Mesendoderm (in vitro differentiated cells): ENCODE data around the gene NFIA.

Source experiments
- DNase-seq: peaks from one replicate; pipeline ENCODE4 v3.0.0; 2013
- H2AK5ac ChIP-seq: 2 replicates; pipeline ENCODE4 v1.6.1; 2013; ENCODE audit warnings: low read length, inconsistent platforms
- H2BK120ac ChIP-seq: 2 replicates; pipeline ENCODE4 v1.6.1; 2013; ENCODE audit warnings: low read depth, mild to moderate bottlenecking, low read length, moderate library complexity, mixed read lengths
- H2BK15ac ChIP-seq: replicated peaks from 2 replicates; pipeline ENCODE4 v1.6.1; 2013; ENCODE audit warnings: low read depth, mild to moderate bottlenecking, moderate library complexity
- H2BK5ac ChIP-seq: 2 replicates; pipeline ENCODE4 v1.6.1; 2013; ENCODE audit warnings: low read length, inconsistent platforms
- H3K18ac ChIP-seq: 2 replicates; pipeline ENCODE4 v1.6.1; 2013; ENCODE audit warnings: mild to moderate bottlenecking, low read length, mixed read lengths
- H3K23ac ChIP-seq: one replicate; pipeline ENCODE4 v1.6.1; 2013; ENCODE audit warnings: low read length
- H3K27ac ChIP-seq: 2 replicates; pipeline ENCODE4 v1.5.1; 2013; ENCODE audit warnings: low read depth, mild to moderate bottlenecking, inconsistent platforms, low read length, moderate library complexity
- H3K27me3 ChIP-seq: 2 replicates; pipeline ENCODE4 v1.6.1; 2013; ENCODE audit warnings: low read length, control low read depth, mild to moderate bottlenecking, inconsistent platforms; ENCODE audit not compliant: insufficient read depth, poor library complexity
- H3K36me3 ChIP-seq: 2 replicates; pipeline ENCODE4 v1.6.1; 2013; ENCODE audit warnings: low read length, inconsistent platforms; ENCODE audit not compliant: control insufficient read depth, insufficient read depth
- H3K4ac ChIP-seq: one replicate; pipeline ENCODE4 v1.6.1; 2013; ENCODE audit warnings: low read depth, mild to moderate bottlenecking, low read length, moderate library complexity
- H3K4me1 ChIP-seq: 2 replicates; pipeline ENCODE4 v1.6.1; 2013; ENCODE audit warnings: low read depth, low read length, inconsistent platforms; ENCODE audit not compliant: control insufficient read depth
- H3K4me2 ChIP-seq: 2 replicates; pipeline ENCODE4 v1.6.1; 2013; ENCODE audit warnings: low read length
- H3K4me3 ChIP-seq: 2 replicates; pipeline ENCODE4 v1.5.1; 2013; ENCODE audit warnings: mild to moderate bottlenecking, low read length
- H3K56ac ChIP-seq: one replicate; pipeline ENCODE4 v1.6.1; 2013; ENCODE audit warnings: low read length
- H3K79me1 ChIP-seq: 2 replicates; pipeline ENCODE4 v1.6.1; 2013; ENCODE audit warnings: low read length, inconsistent platforms
- H3K79me2 ChIP-seq: 2 replicates; pipeline ENCODE4 v1.6.1; 2013; ENCODE audit warnings: mild to moderate bottlenecking, low read length; ENCODE audit not compliant: control insufficient read depth, insufficient read depth
- H3K9ac ChIP-seq: 2 replicates; pipeline ENCODE4 v1.6.1; 2013; ENCODE audit warnings: low read length, inconsistent platforms
- H4K5ac ChIP-seq: one replicate; pipeline ENCODE4 v1.6.1; 2013; ENCODE audit warnings: low read length
- H4K8ac ChIP-seq: one replicate; pipeline ENCODE4 v1.6.1; 2013; ENCODE audit warnings: low read depth, mild to moderate bottlenecking, control low read depth, low read length, moderate library complexity
- WGBS: extraction: QIAGEN DNeasy Blood & Tissue Kit; methylation state at CpG from one replicate; pipeline ENCODE4 v1.1.7; 2013; ENCODE audit warnings: low lambda C conversion rate, missing lambda C conversion rate; ENCODE audit not compliant: insufficient coverage; ENCODE audit errors: extremely low coverage; 5-methylcytosine and 5-hydroxymethylcytosine counted together

The NFIA gene

DNA sequence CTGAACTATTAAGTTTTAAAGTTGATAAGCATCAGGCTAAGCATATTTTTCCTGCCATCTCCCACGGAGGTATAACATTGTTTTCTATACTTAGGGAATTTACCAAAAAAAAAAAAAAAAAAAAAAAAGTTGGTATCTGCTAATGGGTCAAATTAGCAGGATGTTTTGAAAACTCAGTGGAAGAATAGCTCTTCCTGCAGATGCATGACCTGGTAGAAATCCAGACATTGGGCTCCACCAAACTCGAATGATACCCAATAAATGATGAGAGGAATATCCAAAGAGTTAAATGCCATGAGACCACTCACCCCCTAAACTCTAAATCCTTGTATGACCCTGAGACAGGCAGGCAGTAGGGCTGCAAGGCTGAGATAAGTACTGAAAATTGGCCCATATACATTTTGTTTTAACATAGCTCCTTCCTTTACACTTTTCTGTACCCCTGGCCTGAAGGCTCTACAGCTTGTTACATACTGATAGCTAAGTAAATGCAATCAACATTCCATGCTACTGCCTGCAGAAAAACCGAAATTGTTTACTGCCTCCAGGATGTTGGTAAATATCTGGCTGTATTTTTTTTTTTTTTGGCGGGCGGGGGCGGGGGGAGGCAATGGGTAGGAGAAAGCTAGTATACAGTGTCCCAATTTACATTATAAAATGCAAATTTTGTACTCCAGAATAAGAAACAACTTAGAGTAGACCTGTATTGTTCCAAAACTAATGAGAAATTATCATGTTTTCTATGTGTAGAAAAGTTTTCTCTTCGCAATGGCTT lies 57.6 kb downstream of the NFIA start:
- Histone ChIP-seq H3K79me2 (no peaks in the 10 kb centered on the region), H3K27me3 (peaks cover 2% of the 10 kb centered on the region), H4K5ac (no peak overlapping the region), H3K18ac (no peak overlapping the region), H3K56ac (no peak overlapping the region), H3K23ac (no peak overlapping the region), H2BK15ac (no peak overlapping the region), H3K4ac (no peak overlapping the region), H3K4me1 (peaks cover 9% of the 10 kb centered on the region), H3K79me1 (no peaks in the 10 kb centered on the region), H3K27ac (no peak overlapping the region), H2BK120ac (no peak overlapping the region), H3K4me3 (no peak overlapping the region), H4K8ac (no peak overlapping the region), H2BK5ac (no peak overlapping the region), H3K36me3 (no peaks in the 10 kb centered on the region), H3K9ac (no peak overlapping the region), H3K4me2 (no peak overlapping the region), H2AK5ac (no peak overlapping the region)
- WGBS: no CpG with 5 or more reads among the region's 7 CpGs
- DNase-seq: peak; percentile 34

DNA sequence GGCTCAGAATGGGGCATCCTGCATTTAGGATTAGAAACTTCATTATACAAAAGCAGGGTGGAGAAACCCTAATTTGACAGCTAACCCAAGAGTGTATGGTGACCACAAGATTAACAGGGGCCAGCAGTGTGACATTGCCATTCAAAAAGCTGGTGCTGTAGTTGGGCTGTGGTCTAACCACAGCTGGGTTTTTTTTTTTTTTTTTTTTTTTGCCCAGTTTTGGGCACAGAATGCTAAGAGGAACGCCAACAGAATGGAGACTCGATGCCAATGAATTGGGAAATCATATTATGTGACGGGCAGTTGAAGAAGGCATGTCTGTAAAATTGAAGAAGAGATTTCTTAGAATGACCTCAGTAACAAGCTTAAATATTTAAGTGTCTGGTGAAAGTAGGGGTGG lies 58.4 kb downstream of the NFIA start:
- Histone ChIP-seq H4K8ac (no peak overlapping the region), H2BK5ac (no peak overlapping the region), H3K18ac (no peak overlapping the region), H3K27ac (no peak overlapping the region), H3K79me1 (no peaks in the 10 kb centered on the region), H3K9ac (no peak overlapping the region), H3K56ac (no peak overlapping the region), H4K5ac (no peak overlapping the region), H2BK120ac (no peak overlapping the region), H3K4me3 (no peak overlapping the region), H3K4ac (no peak overlapping the region), H3K36me3 (no peaks in the 10 kb centered on the region), H3K4me1 (peaks cover 9% of the 10 kb centered on the region), H3K23ac (no peak overlapping the region), H2AK5ac (no peak overlapping the region), H3K27me3 (peaks cover 2% of the 10 kb centered on the region), H2BK15ac (no peak overlapping the region), H3K79me2 (no peaks in the 10 kb centered on the region), H3K4me2 (no peak overlapping the region)
- no peak for DNase-seq
- no CpG with 5 or more reads among the region's 3 CpGs for whole genome bisulfite sequencing

DNA sequence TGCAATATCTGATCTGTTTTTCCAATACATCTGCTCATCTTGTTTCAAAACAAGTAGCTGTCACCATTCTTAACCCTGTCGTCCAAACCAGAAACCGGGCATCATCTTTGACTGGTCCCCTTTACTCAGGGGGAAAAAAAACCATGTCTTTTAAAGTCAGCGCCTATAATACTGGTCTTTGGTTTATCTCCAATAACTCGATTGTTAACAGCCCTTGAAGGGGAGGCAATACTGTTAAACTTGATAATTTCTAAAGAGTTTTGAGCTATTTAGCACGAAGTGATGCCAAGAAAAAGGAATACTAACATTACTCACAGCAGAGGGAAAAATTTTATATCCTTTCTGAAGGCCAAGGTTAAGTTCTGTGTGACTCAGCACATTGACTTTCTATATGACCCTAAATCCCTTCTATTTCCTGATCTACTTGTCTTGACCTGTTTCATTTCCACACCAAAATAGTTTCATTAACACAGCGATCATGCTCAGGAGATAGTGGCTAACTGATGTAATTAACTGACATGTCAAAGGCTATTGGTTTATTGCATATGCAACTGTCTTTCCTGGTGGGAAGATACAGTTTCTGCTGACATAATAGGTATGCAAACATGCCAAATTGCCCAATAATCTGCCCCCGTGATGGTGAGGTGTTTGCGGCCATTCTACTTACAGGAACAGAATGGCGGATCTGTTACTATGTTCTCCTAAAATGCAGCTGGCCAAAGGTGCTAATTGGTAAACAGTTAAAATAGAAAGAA lies 59.1 kb downstream of the NFIA start:
- no CpG with 5 or more reads among the region's 9 CpGs for WGBS
- no peaks in the 10 kb centered on the region for H3K36me3 ChIP-seq
- H4K5ac ChIP-seq: no peak overlapping the region
- H3K4me2 ChIP-seq: no peak overlapping the region
- no peak overlapping the region for H3K23ac ChIP-seq
- no peaks in the 10 kb centered on the region for H3K79me2 ChIP-seq
- H3K9ac ChIP-seq: no peak overlapping the region
- peaks cover 9% of the 10 kb centered on the region for H3K4me1 ChIP-seq
- no peak overlapping the region for H3K56ac ChIP-seq
- H3K79me1 ChIP-seq: no peaks in the 10 kb centered on the region
- no peak overlapping the region for H2BK120ac ChIP-seq
- H3K27ac ChIP-seq: no peak overlapping the region
- H2AK5ac ChIP-seq: no peak overlapping the region
- no peak overlapping the region for H3K4ac ChIP-seq
- peak; percentile 36 for DNase-seq
- H3K18ac ChIP-seq: no peak overlapping the region
- peak overlapping the region; percentile 36 for H2BK15ac ChIP-seq
- no peaks in the 10 kb centered on the region for H3K27me3 ChIP-seq
- H3K4me3 ChIP-seq: no peak overlapping the region
- H4K8ac ChIP-seq: no peak overlapping the region
- H2BK5ac ChIP-seq: no peak overlapping the region

DNA sequence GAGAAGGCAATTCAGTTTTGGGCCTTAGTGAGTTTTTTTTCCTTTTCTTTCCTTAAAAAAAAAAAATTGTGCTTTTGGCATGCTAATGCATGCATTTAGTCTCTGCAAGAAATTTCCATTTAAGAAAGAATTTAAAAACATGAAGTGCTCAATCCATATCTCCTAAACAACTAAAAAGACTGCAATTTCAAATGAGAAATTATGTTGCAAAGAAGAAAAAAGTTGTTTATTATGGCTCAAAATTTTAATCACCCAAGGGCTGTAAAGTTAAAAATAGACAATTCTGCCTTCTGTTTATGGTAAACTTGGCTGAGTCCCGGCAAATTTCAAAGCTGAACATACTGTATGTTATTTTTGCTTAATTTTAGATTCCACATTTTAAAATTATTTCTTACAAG lies 59.7 kb downstream of the NFIA start:
- Histone ChIP-seq H3K9ac (no peak overlapping the region), H3K4me3 (no peak overlapping the region), H2BK15ac (no peak overlapping the region), H2AK5ac (no peak overlapping the region), H3K27ac (no peak overlapping the region), H3K56ac (no peak overlapping the region), H3K27me3 (no peaks in the 10 kb centered on the region), H3K79me2 (no peaks in the 10 kb centered on the region), H4K8ac (no peak overlapping the region), H2BK5ac (no peak overlapping the region), H4K5ac (no peak overlapping the region), H3K79me1 (no peaks in the 10 kb centered on the region), H2BK120ac (no peak overlapping the region), H3K23ac (no peak overlapping the region), H3K36me3 (no peaks in the 10 kb centered on the region), H3K4ac (no peak overlapping the region), H3K4me2 (no peak overlapping the region), H3K18ac (no peak overlapping the region), H3K4me1 (peaks cover 9% of the 10 kb centered on the region)
- no peak for DNase-seq
- WGBS: no CpG with 5 or more reads among the region's 1 CpG

DNA sequence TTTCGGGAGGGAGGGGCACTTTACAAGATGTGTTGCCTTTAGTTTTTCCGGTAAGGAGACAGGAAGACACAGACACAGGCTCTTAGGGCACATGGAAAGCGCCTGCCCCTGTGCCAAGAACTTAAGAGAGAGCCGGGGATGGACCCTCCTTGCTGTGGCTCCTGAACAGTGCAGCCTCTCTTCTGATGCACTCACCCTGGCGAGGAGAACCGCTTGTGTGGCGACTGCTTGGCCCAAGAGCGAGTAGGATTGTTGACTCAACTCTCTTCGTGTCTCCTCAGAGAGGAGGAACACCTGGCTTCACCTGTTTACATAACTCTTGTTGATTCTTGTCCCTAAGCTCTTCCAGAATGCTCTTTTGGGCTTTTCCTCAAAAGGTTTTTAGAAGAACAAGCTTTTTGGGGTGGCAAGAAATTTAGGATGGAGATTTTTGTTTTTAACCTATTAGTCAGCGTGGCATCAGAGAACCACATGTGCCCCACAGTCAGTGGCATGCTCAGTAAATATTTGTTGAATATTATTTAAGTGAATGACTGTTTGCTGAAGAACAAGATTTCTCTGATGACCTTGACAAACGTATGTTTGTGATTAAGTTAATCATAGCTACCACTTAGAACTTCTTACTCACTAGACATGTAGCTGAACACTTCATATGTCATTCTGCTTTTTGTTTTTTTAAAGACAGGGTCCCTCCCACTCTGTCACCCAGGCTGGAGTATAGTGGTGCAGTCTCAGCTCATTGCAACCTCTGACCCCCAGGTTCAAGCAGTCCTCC lies 60.6 kb downstream of the NFIA start:
- Histone ChIP-seq H4K8ac (no peak overlapping the region), H2AK5ac (no peak overlapping the region), H2BK5ac (no peak overlapping the region), H3K4me3 (no peak overlapping the region), H3K4me1 (peaks cover 9% of the 10 kb centered on the region), H3K4ac (no peak overlapping the region), H3K4me2 (no peak overlapping the region), H3K79me1 (no peaks in the 10 kb centered on the region), H3K36me3 (no peaks in the 10 kb centered on the region), H3K79me2 (no peaks in the 10 kb centered on the region), H4K5ac (no peak overlapping the region), H3K27me3 (no peaks in the 10 kb centered on the region), H2BK120ac (no peak overlapping the region), H3K56ac (no peak overlapping the region), H3K27ac (no peak overlapping the region), H2BK15ac (no peak overlapping the region), H3K9ac (no peak overlapping the region), H3K18ac (no peak overlapping the region), H3K23ac (no peak overlapping the region)
- no CpG with 5 or more reads among the region's 11 CpGs for WGBS
- DNase-seq: no peak
